Esophagus muscularis mucosa (tissue), 4 donors: ENCODE results near the gene ZNF740. TPM values are rescaled to one million over a fixed set of nuclear protein-coding genes. Genes with fewer than 3 reads are reported as not detected.

Experiments
- DNase-seq: peaks from one replicate; pipeline ENCODE4 v3.0.0-alpha.2; 2017; ENCODE audit errors: extremely low spot score
- H3K27ac ChIP-seq, 4 donors: fragments of 200-600 bp; sonication (generic); replicated peaks in 1 of 4; 1 replicate in 3 of 4; 2 replicates in 1 of 4; pipeline ENCODE4 v1.5.1; 2016 to 2019; ENCODE audit warnings: mild to moderate bottlenecking in 1 of 4
- H3K27me3 ChIP-seq, 4 donors: fragments of 200-600 bp; sonication (generic); one replicate each; pipeline versions ENCODE4 v1.5.1 to v1.6.0; 2016 to 2019
- H3K36me3 ChIP-seq, 4 donors: fragments of 200-600 bp; sonication (generic); one replicate each; pipeline ENCODE4 v1.5.1; 2016 to 2019
- H3K4me1 ChIP-seq, 4 donors: fragments of 200-600 bp; sonication (generic); one replicate each; pipeline ENCODE4 v1.5.1; 2016 to 2019
- H3K4me3 ChIP-seq, 4 donors: fragments of 200-600 bp; sonication (generic); 1 replicate in 2 of 4; 2 replicates in 2 of 4; pipeline ENCODE4 v1.5.1; 2016 to 2019; ENCODE audit warnings: mild to moderate bottlenecking in 4 of 4, moderate library complexity in 1 of 4
- H3K9me3 ChIP-seq, 4 donors: fragments of 200-600 bp; sonication (generic); 1 replicate in 3 of 4; 2 replicates in 1 of 4; pipeline ENCODE4 v1.5.1; 2016 to 2019
- CTCF ChIP-seq, 3 experiments: fragments of 200-600 bp in 2 of 3; fragments of 450-650 bp in 1 of 3; sonication (generic) in 2 of 3; IDR thresholded peaks; one replicate each; pipeline ENCODE4 v1.5.1; 2017 to 2019; ENCODE audit warnings: antibody characterized with exemption in 3 of 3, mild to moderate bottlenecking in 2 of 3, moderate library complexity in 1 of 3
- EP300 ChIP-seq: sonication (generic); formaldehyde crosslinking; IDR thresholded peaks from one replicate; pipeline ENCODE4 v1.6.1; 2017; ENCODE audit warnings: antibody characterized with exemption
- POLR2A ChIP-seq: fragments of 450-650 bp; IDR thresholded peaks from one replicate; pipeline ENCODE4 v1.6.1; 2017; ENCODE audit warnings: antibody characterized with exemption, moderate library complexity, mild to moderate bottlenecking, low read depth
- POLR2AphosphoS5 ChIP-seq, 2 donors: sonication (generic); formaldehyde crosslinking; IDR thresholded peaks; one replicate each; pipeline ENCODE4 v1.6.1; 2017; ENCODE audit warnings: antibody characterized with exemption in 2 of 2
- WGBS: methylation state at CpG from one replicate; pipeline ENCODE4 v1.1.5; 2018; 5-methylcytosine and 5-hydroxymethylcytosine counted together
- intact Hi-C: fragments of 100-400 bp; cut with DNase I; formaldehyde crosslinking; loops from one replicate; pipeline ENCODE4 v1.15.1; 2023
- total RNA-seq, 4 donors: library from RNA; depleted of rRNA; stranded (reverse); fragments of >200 nt; gene quantifications; one replicate each; pipeline versions ENCODE4 v1.1.0 to v1.2.1, GENCODE V29; 2016

The ZNF740 gene
- total RNA-seq, 4 donors from 2014 or later, result 12.4 to 19.6 (median 15.3) TPM

- H3K4me1 ChIP-seq, result peaks cover 32 to 80% (median 78%) of the 10 kb centered on the region in 4 donors
- H3K27ac ChIP-seq, result peak overlapping the region; percentile 96 to 99 (median 98)
Observed at GRCh38 chr12:53225635-53226424, 45.3 kb downstream of the ZNF740 start.

GRCh38 chr12:53226815-53227214, 46.3 kb downstream of the ZNF740 start:
- no peak for DNase-seq
- intact Hi-C loops, result no loop called here
- WGBS, result 93% methylated on average over 4 of the region's 4 CpGs
- no peak overlapping the region for H3K4me3 ChIP-seq
- TF ChIP-seq POLR2A (no peak), EP300 (no peak), POLR2AphosphoS5 (IDR thresholded peaks at IDR 0.05) (no peak), CTCF (IDR thresholded peaks at IDR 0.05) (no peak)
- no peaks in the 10 kb centered on the region for H3K27me3 ChIP-seq
- H3K36me3 ChIP-seq, result peaks cover 0 to 25% (median 6%) of the 10 kb centered on the region in 4 donors
- peak overlapping the region in 1 of 4 donors; percentile 33 for H3K27ac ChIP-seq
- H3K4me1 ChIP-seq, result peaks cover 41 to 82% (median 80%) of the 10 kb centered on the region in 4 donors
- H3K9me3 ChIP-seq, result no peaks in the 10 kb centered on the region

More at GRCh38 chr12:53225635-53226424, 45.3 kb downstream of the ZNF740 start:
- peaks cover 0 to 25% (median 6%) of the 10 kb centered on the region in 4 donors for H3K36me3 ChIP-seq
- no peak overlapping the region for H3K4me3 ChIP-seq
- TF ChIP-seq POLR2A, result no peak
- TF ChIP-seq EP300, result no peak
- no peak for TF ChIP-seq CTCF (IDR thresholded peaks at IDR 0.05)
- no peak for TF ChIP-seq POLR2AphosphoS5 (IDR thresholded peaks at IDR 0.05)
- H3K9me3 ChIP-seq, result no peaks in the 10 kb centered on the region
- DNase-seq, result no peak
- 83% methylated on average over 10 of the region's 10 CpGs for WGBS
- intact Hi-C loops, result no loop called here
- H3K27me3 ChIP-seq, result no peaks in the 10 kb centered on the region

- intact Hi-C loops, result no loop called here
- DNase-seq, result no peak
- TF ChIP-seq POLR2A (no peak), POLR2AphosphoS5 (IDR thresholded peaks at IDR 0.05) (no peak)
- Histone ChIP-seq H3K36me3 (peaks cover 0 to 25% (median 6%) of the 10 kb centered on the region in 4 donors), H3K27me3 (no peaks in the 10 kb centered on the region), H3K4me1 (peaks cover 38 to 79% (median 78%) of the 10 kb centered on the region in 4 donors), H3K27ac (peak overlapping the region in 1 of 4 donors; percentile 33), H3K4me3 (no peak overlapping the region), H3K9me3 (no peaks in the 10 kb centered on the region)
- 98% methylated on average over 7 of the region's 11 CpGs for WGBS
Observed at GRCh38 chr12:53227341-53227740, 46.8 kb downstream of the ZNF740 start.

GRCh38 chr12:53227836-53228235, 47.3 kb downstream of the ZNF740 start:
- Histone ChIP-seq H3K27ac (peak overlapping the region in 1 of 4 donors; percentile 33), H3K27me3 (no peaks in the 10 kb centered on the region), H3K4me1 (peaks cover 38 to 79% (median 78%) of the 10 kb centered on the region in 4 donors), H3K4me3 (no peak overlapping the region), H3K9me3 (no peaks in the 10 kb centered on the region), H3K36me3 (peaks cover 0 to 25% (median 6%) of the 10 kb centered on the region in 4 donors)
- WGBS, result 80% methylated on average over 1 of the region's 1 CpG
- intact Hi-C loops, result no loop called here
- TF ChIP-seq POLR2A (no peak), CTCF (IDR thresholded peaks at IDR 0.05) (no peak), POLR2AphosphoS5 (IDR thresholded peaks at IDR 0.05) (no peak), EP300 (no peak)
- DNase-seq, result no peak

- intact Hi-C loops, result no loop called here
- H3K4me1 ChIP-seq, result peaks cover 38 to 79% (median 78%) of the 10 kb centered on the region in 4 donors
- no peaks in the 10 kb centered on the region for H3K9me3 ChIP-seq
- H3K36me3 ChIP-seq, result peaks cover 0 to 25% (median 6%) of the 10 kb centered on the region in 4 donors
- no peak overlapping the region for H3K4me3 ChIP-seq
- peak overlapping the region; percentile 38 to 96 (median 88) for H3K27ac ChIP-seq
- H3K27me3 ChIP-seq, result no peaks in the 10 kb centered on the region
- DNase-seq, result no peak
- TF ChIP-seq POLR2A (no peak), POLR2AphosphoS5 (IDR thresholded peaks at IDR 0.05) (no peak), CTCF (IDR thresholded peaks at IDR 0.05) (no peak), EP300 (no peak)
- 91% methylated on average over 2 of the region's 2 CpGs for WGBS
Observed at GRCh38 chr12:53229454-53229853, 48.9 kb downstream of the ZNF740 start.
